ENCODE results near the gene SOHLH1. TPM values are rescaled to one million over a fixed set of nuclear protein-coding genes. Genes with fewer than 3 reads are reported as not detected.

Gene SOHLH1
- total RNA-seq, 1 experiment from 2014 or later, result not detected

- Histone ChIP-seq H3K27ac (no peak overlapping the region), H3K4me1 (replicated peaks; ENCODE audit: insufficient read depth) (no peaks in the 10 kb centered on the region), H2AFZ (no peak overlapping the region), H3K4me3 (no peak overlapping the region), H4K20me1 (ENCODE audit: insufficient read depth) (no peaks in the 10 kb centered on the region), H3F3A (ENCODE audit: insufficient read depth, low read depth) (no peaks in the 10 kb centered on the region), H3K4me2 (no peak overlapping the region), H3K79me2 (ENCODE audit: low read depth) (no peaks in the 10 kb centered on the region), H3K9me3 (ENCODE audit: insufficient read depth, low read depth) (no peaks in the 10 kb centered on the region), H3K36me3 (ENCODE audit: low read depth) (no peaks in the 10 kb centered on the region), H3K9me2 (ENCODE audit: insufficient read depth) (no peaks in the 10 kb centered on the region), H3K27me3 (ENCODE audit: insufficient read depth, low read depth) (peaks cover 73% of the 10 kb centered on the region)
- ChIA-PET POLR2A (ENCODE audit: unreplicated experiment) (no interaction called here), CTCF (no interaction called here)
- no TSS peak for BruUV-seq (replicated peaks)
- no peak for DNase-seq
- TF ChIP-seq EZH2 (IDR thresholded peaks at IDR 0.05; ENCODE audit: low read depth), result no peak
- no peak for TF ChIP-seq CTCF (conservative IDR thresholded peaks at IDR 0.05)
- intact Hi-C loops (cut with micrococcal nuclease; ENCODE audit: unreplicated experiment), result no loop called here
These were observed 18.1 kb downstream of the SOHLH1 start for GRCh38 chr9:135681161-135681560.

DNA sequence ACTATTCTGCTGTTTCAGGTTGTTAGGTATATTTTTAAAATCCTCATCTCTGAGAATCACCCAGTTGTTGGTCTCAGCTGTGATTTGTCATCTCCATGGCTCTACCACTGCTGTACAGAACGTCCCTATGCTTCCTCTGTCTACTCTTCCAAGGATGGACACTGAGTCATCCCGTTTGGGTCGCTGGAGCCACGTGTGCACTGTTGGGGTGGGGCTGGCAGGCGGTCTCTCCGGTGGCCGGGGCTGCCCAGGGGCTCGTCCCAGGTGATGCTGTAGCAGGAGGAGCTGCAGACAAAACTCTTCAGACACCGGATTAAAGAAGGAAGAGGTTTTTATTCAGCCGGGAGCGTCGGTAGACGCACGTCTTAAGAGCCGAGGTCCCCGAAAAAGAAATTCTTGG lies 19.2 kb downstream of the SOHLH1 start:
- intact Hi-C loops (cut with micrococcal nuclease; ENCODE audit: unreplicated experiment), result no loop called here
- BruUV-seq (replicated peaks), result no TSS peak
- no peaks in the 10 kb centered on the region for H4K20me1 ChIP-seq (ENCODE audit: insufficient read depth)
- TF ChIP-seq EZH2 (IDR thresholded peaks at IDR 0.05; ENCODE audit: low read depth) (no peak), CTCF (conservative IDR thresholded peaks at IDR 0.05) (no peak)
- H3K4me2 ChIP-seq, result no peak overlapping the region
- no peaks in the 10 kb centered on the region for H3K9me3 ChIP-seq (ENCODE audit: insufficient read depth, low read depth)
- DNase-seq, result no peak
- no peaks in the 10 kb centered on the region for H3K79me2 ChIP-seq (ENCODE audit: low read depth)
- peaks cover 76% of the 10 kb centered on the region for H3K27me3 ChIP-seq (ENCODE audit: insufficient read depth, low read depth)
- H3K4me1 ChIP-seq (replicated peaks; ENCODE audit: insufficient read depth), result no peaks in the 10 kb centered on the region
- ChIA-PET CTCF (no interaction called here), POLR2A (ENCODE audit: unreplicated experiment) (no interaction called here)
- H3K27ac ChIP-seq, result no peak overlapping the region
- H3K4me3 ChIP-seq, result no peak overlapping the region
- no peaks in the 10 kb centered on the region for H3K9me2 ChIP-seq (ENCODE audit: insufficient read depth)
- no peaks in the 10 kb centered on the region for H3F3A ChIP-seq (ENCODE audit: insufficient read depth, low read depth)
- H2AFZ ChIP-seq, result no peak overlapping the region
- H3K36me3 ChIP-seq (ENCODE audit: low read depth), result no peaks in the 10 kb centered on the region

DNA sequence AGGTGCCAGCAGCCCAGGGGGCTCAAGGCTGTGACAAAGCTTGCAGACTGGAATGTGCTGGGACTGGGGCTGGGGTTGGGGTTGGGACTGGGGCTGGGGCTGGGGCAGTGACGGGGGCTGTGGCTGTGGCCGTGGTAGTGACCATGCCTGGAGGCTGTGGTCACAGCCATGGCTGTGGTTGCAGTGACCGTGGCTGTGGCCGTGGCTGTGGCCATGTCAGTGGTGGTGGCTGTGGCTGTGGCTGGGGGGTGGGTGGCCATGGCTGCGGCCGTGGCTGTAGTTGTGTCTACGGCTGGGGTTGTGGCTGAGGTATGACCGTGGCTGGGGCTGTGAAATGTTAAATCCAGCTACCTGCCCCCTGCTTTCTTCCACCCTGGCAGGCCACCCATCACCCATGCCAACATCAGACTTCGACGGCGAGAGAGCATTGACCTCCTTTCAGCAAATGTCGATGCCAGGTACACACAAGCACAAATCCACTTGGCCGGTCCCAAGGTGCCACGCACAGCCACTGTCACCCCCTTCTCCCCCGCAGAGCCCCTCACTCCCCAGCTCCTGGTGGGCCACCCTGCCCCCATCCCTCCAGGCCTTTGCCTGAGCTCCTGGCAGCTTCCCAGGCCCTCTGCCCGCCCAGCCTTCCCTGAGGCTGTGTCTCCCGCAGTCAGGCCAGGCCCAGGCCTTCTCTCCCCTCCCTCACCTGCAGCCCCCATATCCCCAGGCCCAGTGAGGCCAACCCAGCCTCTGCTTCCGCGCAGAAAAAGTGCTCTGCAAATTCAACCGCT lies 20.9 kb downstream of the SOHLH1 start:
- no peaks in the 10 kb centered on the region for H3F3A ChIP-seq (ENCODE audit: insufficient read depth, low read depth)
- H3K4me1 ChIP-seq (replicated peaks; ENCODE audit: insufficient read depth), result no peaks in the 10 kb centered on the region
- H3K79me2 ChIP-seq (ENCODE audit: low read depth), result no peaks in the 10 kb centered on the region
- intact Hi-C loops (cut with micrococcal nuclease; ENCODE audit: unreplicated experiment), result no loop called here
- TF ChIP-seq CTCF (conservative IDR thresholded peaks at IDR 0.05) (no peak), EZH2 (IDR thresholded peaks at IDR 0.05; ENCODE audit: low read depth) (no peak)
- no peaks in the 10 kb centered on the region for H4K20me1 ChIP-seq (ENCODE audit: insufficient read depth)
- no peaks in the 10 kb centered on the region for H3K36me3 ChIP-seq (ENCODE audit: low read depth)
- H3K4me3 ChIP-seq, result no peak overlapping the region
- no peaks in the 10 kb centered on the region for H3K9me3 ChIP-seq (ENCODE audit: insufficient read depth, low read depth)
- ChIA-PET CTCF (no interaction called here), POLR2A (ENCODE audit: unreplicated experiment) (interaction anchor here (0.6 kb wide), 1 partner anchor 584 kb away, joined by 4 read pairs; no protein-coding TSS in a partner anchor)
- H3K4me2 ChIP-seq, result no peak overlapping the region
- no peaks in the 10 kb centered on the region for H3K9me2 ChIP-seq (ENCODE audit: insufficient read depth)
- BruUV-seq (replicated peaks), result no TSS peak
- no peak for DNase-seq
- H2AFZ ChIP-seq, result no peak overlapping the region
- H3K27me3 ChIP-seq (ENCODE audit: insufficient read depth, low read depth), result peaks cover 76% of the 10 kb centered on the region
- H3K27ac ChIP-seq, result no peak overlapping the region
